GM19455 (cell line): Measurements from ENCODE around the gene ADTRP.

ENCODE experiments used
- ATAC-seq: cut with Tn5 transposase; IDR thresholded peaks from one replicate; pipeline ENCODE4 v1.9.1; 2021; ENCODE audit not compliant: unreplicated experiment

ADTRP gene

DNA sequence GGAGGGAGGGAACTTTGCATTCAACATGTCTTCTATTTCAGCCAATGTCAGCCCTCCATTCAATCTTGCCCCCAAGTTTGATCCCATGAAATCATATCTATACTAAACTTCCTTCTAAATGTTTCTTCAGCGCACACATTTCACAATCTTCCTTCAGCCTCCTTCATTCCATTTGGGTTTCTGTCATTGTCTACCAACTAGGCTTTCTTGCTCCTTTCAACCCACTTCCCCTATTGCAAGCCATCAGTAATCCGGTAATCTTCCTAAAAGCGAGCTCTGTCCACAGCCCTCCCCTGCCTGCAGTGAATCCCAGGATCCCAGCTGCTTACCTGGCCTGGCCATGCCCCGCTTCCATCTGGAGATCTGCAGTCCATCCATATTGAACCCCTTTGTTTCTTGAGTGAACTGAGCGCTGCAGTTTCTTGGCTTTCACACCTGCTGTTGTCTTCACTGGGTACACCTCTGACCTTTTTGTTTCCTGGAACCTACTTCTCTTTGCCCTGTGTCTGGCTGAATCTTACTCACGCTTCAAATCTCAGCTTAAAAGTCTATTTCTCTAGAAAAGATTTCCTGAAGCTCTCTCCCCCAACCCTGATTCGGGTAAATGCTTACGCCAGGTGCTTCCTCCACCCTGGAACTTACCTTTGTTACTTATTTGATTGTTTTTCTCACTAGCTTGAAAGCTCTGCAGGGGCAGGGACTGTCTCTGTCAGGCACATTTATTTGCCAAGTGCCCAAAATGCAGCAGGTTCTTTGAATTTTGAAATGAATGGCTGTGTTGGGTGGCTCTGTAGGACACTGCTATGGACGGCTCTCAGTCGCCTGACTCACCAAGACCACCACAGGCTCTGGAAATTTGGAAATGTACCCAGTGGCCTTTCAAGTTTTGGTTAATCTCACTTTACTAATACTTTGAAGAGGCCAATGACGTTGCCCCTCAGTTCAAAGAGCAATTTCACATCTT, 50.3 kb downstream of the ADTRP start:
- ATAC-seq = no peak

DNA sequence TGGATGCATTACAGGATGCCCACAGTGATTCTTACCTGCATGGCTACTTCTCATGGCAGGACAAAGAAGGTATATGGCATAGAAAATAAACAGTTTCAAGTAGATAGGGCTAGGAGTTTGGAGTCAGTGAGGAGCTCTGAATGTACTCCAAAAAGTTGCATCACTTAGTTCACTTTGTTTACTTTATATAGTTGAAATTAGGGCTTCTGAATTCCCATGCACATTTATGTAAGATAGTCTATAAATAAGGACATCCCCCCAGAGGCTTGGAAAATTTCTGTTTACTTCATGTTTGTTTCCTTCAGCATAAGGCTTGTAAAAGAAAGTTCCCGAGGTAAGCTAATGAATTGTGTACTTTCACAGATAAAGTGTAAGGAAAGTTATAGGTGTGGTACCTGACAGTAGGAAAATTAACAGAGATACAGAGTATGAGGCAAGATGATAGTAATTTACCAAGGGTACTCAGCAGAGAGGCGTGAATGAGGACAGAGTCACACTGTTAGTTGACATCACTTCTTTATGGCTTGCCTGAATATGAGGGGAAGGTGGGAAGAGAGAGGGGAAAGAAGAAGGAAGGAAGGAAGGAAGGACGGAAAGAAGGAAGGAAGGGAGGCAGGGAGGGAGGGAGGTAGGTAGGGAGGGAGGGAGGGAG, 51.1 kb downstream of the ADTRP start:
- ATAC-seq = no peak

DNA sequence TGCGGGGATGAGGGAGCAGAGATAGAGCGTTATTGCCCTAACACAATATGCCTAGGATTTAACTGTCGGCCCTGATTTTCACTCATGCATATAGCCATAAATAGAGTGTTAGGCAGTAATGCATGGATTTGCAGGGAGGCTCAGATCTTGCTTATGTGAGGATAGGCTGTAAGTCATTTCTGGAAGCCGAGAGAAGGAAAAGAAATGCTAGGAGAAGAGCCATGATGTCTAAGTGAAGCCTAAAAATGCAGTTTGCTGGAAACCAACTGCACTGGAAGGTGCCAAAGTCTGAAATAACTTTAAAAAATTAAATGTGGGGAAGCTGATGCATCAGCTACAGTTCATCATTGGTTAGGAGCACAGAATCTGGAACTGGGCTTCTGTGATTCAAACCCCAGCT, 54.3 kb downstream of the ADTRP start:
- no peak for ATAC-seq

DNA sequence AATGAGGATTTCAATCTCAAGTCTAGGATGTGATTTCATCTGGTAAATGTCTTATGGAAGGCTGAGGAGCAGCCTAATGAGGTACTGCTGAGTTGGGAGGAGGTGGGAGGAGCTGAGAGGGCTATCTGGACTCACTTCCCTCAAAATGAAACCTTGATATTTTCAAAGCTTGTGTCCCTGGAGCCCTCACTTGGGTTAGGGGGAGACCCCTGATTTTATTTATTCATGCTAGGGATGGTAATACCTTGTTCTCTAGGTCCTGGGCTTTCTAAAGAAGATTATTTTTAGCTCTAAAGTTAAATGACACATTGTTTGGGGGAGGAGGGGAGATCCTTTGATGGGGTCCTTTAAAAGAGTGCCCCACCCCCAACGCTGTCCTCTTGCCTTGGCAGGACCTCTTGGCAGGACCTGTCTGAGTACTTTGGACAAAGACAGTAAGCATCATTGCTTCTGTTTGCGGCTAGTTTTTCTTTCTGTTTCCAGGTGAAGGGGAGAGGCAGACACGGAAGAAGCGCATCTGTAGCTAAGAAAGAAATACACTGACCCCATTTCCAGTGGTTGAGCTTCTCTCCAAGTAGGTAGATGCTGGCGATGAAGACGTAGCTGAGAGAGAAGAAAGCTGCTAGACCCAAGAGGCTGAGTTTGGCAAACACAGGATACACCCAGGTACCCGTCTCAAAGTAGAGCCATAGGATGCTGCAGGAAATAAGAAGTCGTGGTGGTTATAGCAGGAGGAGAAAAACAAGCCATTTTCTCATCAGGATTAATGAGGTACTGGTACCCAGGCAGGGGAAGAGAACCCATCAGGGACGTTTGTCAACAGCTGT, 55.6 kb downstream of the ADTRP start:
- ATAC-seq = no peak

DNA sequence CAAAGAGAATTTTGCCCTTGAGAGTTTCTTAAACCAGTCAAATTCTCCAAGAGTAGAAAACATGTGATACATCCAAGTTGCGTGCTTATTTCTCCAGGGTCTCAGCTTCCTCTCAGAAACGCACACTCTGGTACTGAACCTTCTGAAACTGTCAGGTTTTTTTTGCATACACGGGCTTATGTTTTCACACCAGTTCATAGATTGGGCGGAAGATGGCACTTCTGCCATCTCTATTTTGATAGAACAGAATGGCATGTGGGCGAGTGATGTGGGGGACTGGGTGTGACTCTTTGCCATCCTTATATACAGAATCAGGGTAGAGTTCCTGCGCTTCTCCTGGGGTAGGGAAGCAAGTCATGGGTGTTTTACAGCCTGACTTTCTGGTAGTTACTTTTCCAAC, 56.4 kb downstream of the ADTRP start:
- ATAC-seq = no peak

DNA sequence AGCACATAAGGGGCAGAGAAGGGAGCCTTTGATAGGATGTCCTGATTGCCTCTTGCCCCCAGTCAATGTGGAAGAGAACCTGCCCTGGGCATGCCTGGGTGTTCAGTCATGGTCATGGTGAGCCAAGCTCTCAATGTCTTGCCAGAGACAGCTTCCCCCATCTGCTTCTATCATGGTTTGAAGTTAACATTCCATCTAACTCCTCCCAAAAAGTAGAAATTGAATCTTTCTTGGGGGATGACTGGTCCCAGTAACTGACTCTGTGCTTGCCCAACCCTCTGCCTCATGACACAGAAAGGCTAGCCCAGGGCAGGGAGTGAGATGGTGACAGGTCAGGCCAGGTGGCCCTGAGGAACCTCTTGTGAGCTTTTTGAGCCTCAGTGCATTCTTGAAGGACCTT, 60.1 kb downstream of the ADTRP start:
- ATAC-seq = no peak

DNA sequence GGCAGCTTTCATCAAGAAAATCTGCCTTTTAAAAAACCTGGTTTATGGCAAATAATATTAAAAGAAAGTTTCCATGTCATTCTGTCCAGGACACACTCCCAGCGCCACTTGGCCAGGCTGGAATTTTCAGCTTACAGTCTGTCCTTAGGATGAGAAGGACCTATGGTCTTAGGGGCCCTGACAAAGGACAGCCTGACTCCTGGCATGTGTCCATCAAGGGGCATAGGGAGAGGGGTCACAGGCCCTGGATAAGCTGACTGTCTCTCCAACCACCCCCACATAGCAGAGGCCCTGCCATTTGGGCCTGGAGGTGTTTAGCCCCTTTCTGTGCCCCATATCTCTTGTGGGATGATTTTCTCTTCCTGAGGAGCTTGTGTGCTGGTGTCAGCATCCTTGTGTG, 60.6 kb downstream of the ADTRP start:
- ATAC-seq = no peak

DNA sequence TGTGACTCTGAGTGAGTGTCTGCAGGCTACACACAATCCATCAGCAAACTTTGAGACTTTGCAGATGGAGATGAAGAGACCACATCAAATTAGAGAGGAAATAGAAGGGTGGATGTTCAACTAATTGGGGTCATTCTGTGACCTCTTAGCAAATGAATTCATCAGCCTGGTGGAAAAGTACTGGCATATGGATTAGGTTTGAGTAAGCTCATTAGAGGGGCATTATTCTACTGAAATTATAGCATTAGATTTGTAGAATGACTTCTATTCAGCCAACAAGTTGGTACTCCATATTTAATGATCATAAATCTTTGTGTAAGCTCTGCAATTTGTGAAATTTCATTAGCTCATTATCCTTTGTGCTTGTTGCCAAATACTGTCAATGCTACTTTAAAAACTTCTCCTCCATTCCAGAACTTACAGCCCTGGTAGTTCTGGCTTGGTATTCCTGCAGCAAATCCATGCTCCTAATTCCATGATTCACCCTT, 63.8 kb downstream of the ADTRP start:
- ATAC-seq = no peak

DNA sequence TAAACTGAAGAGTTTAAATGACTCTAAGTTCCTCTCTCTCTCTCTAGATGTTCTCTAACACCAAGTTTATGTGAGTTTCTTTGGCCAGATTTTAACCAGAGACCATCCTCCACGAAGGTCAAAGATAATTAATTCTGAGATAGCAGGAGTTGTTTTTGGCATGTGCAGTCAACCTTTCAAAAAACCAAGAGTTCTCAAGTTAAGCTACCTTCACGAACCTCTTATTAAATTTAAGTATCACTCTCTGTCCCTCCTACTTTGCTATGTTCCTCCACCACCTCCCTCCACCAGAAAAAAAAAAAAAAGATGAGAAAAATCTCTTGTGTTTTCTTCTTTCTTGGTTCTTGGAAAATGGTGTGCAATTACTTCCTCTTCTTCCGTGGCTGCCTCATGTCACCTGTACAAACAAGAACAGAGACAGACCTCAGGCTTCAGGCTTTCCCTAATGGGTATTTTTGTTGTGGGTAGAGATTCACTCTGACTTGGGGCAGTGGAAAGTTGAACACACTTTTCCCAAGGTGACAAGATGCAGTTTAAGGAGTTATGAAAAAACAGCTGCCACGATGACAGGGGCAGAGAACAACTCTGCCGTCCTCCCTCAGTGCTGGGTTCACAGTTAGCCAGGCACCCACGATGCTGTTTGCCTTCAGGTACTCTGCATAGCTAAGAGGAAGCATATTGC, 64.3 kb downstream of the ADTRP start:
- no peak for ATAC-seq

DNA sequence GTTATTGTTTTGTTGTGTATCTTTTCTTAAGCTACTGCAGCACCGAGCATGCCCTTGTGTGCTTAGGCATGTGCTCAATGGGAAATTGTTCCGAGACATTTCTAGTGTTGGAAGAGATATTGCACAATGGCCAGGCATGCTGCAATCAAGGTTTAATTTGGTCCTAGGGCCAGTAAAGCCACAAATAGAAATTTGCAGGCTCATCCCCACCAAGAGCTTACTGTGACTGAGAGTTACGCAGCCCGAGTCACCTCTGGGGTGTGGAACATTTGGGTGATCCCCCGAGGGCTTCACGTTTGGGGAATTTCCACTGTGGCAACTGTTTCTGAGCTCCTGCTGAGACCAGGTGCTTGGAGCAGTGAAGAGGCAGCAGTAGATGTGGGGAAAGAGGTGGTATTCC, 65.8 kb downstream of the ADTRP start:
- no peak for ATAC-seq

DNA sequence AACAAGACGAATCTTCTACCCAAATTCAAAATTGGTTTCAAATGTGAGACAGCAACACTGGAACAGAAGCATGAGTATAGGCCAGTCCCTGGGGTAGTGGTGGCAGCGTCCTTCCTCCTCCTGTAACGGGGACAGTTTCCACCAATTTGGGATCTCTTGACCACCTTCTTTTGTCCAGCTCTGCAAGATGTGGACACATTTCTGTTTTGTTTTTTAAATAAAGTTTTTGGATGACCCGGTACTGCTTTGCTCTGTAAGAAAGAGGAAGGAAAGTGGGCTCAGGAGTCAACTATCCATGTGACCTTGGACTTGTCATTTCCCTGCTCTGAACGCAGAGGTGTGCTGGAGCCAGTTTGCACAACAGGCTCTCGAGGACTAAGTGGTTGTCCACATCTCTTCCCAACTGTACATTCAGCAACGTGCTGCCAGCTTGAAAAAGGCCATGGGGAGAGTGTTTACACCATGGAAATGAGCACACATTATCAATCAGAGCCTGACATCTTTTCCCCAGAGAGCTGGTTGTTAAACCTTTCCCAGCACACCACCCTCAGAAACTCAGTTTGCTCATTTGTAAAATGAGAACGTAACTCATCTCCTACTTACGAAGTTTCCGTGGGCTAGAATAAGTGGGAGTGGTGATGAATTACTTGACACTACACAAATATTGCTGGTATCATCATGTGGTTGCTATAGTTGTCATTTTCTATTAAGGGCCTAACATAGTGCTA, 66.5 kb downstream of the ADTRP start:
- no peak for ATAC-seq

DNA sequence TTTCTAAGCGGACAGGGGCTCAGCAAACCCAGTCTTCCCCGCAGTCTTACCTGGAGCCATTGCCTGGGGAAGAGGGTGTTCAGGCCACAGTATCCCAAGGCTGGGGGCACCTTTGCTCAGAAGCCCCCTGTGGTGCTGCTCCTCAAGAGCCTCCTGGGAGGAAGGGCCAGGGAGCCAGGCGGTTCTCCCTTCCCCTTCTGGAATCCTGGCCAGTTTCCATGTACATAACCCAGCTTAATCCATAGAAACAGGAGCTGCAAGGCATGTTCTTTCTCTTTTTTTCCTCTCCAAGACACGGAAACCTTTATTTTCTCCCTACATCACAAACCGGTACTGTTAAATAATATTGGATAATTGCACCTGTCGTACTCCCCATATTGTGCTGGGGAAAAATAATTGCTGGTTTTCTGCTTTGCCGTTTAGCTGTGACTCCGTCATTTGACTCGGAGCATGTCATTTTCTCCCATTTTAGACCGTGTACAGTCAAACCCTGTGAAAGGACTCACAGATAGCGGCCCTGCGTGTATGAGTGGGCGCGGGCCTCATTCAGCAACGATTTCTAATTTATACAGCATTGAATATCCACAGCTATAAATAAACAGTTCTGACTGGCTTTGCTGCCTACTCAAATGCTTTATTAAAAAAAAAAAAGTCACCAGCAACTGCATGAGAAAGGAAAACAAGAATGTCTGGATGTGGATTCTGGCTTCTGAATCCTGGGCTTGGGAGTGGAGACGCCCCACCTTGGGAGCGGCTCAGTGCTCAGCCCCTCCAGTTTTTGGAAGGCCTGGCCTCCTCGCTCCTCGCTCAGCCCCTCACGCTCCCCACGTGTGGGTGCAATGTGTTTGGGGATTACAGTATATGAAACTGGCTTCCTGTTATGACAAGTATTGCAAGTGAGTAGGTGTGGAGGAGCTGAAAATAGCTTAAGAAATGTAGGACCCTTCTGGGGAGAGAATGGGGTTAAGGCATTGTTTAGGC, 67.3 kb downstream of the ADTRP start:
- ATAC-seq = peak; percentile 62

DNA sequence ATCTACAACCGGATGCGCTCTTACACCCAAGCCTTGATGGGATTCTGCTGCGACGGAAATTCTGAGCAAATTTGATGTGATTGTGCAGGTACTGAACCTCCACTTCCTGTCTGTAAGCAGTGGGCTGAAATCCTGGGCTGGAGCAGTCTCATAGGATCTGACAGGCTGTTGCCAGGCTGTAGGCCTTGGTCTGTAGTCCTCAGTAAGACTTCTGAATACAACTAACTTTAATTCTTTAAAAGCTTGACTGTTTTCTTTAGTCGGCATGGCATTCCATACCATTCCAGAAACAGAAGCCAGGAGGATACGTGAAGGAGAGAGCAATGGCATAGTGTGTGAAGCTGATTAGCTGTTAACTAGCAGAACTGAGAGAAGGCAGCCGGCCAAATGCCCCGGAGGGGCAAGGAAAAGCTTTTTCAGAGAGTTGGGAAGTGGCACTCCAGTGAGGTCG, 68.3 kb downstream of the ADTRP start:
- no peak for ATAC-seq

DNA sequence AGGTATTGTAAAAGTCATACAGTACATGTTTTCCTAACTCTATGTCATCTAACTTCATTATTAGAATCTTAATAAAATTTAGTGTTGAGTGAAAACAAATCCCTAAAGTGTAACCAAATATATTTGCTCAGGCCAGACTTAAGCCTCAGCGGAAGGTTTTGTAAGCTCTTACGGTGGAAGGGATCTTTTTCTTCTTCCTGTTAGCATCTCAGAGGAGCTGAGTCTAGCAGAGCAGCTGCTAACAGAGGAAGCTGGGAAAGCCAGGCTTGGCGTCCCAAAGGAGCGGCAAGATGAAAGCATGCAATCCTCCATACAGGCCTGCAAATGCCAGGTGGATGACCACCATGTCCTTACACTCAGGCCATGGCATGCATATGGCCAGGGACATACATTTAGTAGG, 72.4 kb downstream of the ADTRP start:
- ATAC-seq = no peak

DNA sequence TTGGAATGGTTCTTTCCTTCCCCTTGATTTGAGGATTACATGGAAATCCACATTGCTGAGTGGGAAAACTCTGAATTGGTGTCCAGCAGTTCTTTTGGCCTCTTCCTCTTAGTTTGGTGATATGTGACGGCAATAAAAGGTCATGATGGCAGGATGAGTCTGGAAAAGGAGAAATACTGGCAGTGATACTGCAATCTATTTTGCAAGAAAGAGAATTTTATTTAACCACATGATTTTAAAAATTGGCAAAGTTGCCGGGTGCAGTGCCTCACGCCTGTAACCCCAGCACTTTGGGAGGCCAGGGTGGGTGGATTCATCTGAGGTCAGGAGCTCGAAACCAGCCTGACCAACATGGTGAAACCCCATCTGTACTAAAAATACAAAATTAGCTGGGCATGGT, 73.1 kb downstream of the ADTRP start:
- ATAC-seq = no peak

DNA sequence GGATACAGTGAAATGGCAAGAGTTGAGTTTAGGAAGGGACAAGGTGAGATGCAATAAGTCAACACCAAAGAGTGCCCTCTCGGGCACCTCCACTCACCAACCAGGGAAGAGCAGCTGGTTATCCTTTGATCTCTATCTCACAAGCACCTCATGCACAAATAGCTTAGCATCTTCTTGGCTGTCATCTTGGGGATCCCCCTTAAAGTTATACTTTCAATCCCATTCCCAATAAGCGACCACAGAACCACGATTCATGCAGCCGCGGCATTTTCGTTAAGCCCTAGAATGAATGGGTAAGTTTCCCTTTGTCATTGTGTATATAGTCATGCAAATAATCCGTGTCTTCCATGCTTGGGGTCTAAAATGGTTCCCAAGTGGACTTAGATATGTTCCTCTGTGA, 73.5 kb downstream of the ADTRP start:
- no peak for ATAC-seq

DNA sequence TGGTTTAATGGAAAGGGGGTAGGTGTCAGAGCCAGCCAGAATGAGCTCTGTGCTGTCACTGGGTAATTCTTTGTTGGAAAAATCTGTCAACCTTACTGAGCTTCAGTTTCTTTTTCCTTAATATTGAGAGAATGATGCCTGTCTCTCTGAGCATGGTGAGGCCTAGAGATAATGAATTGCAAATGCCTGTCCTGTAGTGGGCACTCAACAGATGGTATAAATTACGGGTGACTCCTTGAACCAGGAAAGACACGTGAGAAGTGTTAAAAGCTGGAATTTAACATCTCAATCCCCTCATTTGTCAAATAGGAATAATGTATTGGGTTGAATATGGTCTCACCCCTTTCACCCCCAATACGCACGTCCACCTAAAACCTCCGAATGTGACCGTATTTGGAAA, 74.9 kb downstream of the ADTRP start:
- no peak for ATAC-seq

DNA sequence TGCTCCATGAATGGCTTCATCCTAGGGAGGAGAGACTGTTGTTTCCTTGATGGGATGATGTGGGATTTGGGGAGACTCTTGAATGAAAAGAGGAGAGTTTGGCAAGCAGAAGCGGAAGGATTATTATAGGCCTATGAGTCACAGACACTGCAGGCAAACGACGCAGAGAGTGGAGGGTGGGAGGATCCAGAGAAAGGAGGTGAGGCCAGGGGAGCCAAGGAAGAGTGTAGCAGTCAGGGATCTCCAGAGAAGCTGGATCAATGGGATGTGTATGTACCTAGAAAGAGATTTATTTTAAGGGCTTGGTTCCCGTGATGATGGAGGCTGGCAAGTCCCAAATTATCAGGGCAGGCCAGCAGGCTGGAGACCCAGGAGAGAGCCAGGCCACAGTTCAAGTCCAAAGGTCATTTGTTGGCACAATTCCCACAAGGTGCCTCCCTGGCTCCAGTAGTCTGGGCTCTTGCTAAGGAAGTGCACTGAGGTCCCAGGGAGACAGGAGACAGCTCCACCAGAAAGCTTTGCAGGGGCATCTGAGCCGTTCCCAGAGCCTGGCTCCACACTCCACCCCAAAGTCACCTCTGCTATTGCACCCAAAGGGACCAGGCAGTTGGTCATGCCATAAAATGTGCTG, 76.0 kb downstream of the ADTRP start:
- no peak for ATAC-seq
